ENCODE measurements around the gene RAB5B. TPM values are rescaled to one million over a fixed set of nuclear protein-coding genes. Genes with fewer than 3 reads are reported as not detected.

Gene RAB5B
- total RNA-seq, 6 experiments from 2014 or later: 90.2 to 107 (median 96.5) TPM

DNA sequence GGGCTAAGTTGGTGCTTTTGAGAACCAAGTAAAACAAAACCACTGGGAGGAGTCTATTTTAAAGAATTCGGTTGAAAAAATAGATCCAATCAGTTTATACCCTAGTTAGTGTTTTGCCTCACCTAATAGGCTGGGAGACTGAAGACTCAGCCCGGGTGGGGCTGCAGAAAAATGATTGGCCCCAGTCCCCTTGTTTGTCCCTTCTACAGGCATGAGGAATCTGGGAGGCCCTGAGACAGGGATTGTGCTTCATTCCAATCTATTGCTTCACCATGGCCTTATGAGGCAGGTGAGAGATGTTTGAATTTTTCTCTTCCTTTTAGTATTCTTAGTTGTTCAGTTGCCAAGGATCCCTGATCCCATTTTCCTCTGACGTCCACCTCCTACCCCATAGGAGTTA is 1.8 kb upstream of the RAB5B start:
- H3K27me3 Mint-ChIP-seq (ENCODE audit: insufficient read depth): no peaks in the 10 kb centered on the region; the same call in 1 of the 2 replicates
- H3K36me3 Mint-ChIP-seq (ENCODE audit: low read depth): peaks cover 21% of the 10 kb centered on the region
- no peak overlapping the region for H3K27ac Mint-ChIP-seq
- peak overlapping the region; percentile 61; the same call in 1 of the 2 replicates for H3K4me3 Mint-ChIP-seq
- H3K4me1 Mint-ChIP-seq (ENCODE audit: low read depth): peaks cover 35% of the 10 kb centered on the region
- DNase-seq: peak; percentile 65
- TF ChIP-seq, protein P1, sequence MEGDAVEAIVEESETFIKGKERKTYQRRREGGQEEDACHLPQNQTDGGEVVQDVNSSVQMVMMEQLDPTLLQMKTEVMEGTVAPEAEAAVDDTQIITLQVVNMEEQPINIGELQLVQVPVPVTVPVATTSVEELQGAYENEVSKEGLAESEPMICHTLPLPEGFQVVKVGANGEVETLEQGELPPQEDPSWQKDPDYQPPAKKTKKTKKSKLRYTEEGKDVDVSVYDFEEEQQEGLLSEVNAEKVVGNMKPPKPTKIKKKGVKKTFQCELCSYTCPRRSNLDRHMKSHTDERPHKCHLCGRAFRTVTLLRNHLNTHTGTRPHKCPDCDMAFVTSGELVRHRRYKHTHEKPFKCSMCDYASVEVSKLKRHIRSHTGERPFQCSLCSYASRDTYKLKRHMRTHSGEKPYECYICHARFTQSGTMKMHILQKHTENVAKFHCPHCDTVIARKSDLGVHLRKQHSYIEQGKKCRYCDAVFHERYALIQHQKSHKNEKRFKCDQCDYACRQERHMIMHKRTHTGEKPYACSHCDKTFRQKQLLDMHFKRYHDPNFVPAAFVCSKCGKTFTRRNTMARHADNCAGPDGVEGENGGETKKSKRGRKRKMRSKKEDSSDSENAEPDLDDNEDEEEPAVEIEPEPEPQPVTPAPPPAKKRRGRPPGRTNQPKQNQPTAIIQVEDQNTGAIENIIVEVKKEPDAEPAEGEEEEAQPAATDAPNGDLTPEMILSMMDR (IDR thresholded peaks at IDR 0.05): no peak
- H3K9me3 Mint-ChIP-seq: no peaks in the 10 kb centered on the region

DNA sequence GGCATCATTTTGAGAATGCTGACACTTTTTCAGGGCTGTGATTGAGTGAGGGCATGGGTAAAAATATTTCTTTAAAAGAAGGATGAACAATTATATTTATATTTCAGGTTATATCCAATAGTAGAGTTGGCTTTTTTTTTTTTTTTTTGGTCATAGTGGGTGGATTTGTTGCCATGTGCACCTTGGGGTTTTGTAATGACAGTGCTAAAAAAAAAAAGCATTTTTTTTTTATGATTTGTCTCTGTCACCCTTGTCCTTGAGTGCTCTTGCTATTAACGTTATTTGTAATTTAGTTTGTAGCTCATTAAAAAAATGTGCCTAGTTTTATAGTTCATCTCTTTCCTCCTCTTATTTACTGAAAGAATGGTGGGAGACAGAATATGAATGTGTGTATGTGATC is 1.4 kb upstream of the RAB5B start:
- peaks cover 31% of the 10 kb centered on the region for H3K4me1 Mint-ChIP-seq (ENCODE audit: low read depth)
- DNase-seq: no peak
- no peaks in the 10 kb centered on the region; the same call in 1 of the 2 replicates for H3K27me3 Mint-ChIP-seq (ENCODE audit: insufficient read depth)
- TF ChIP-seq, protein P1 (IDR thresholded peaks at IDR 0.05): no peak
- H3K27ac Mint-ChIP-seq: no peak overlapping the region
- H3K9me3 Mint-ChIP-seq: no peaks in the 10 kb centered on the region
- peaks cover 21% of the 10 kb centered on the region for H3K36me3 Mint-ChIP-seq (ENCODE audit: low read depth)
- H3K4me3 Mint-ChIP-seq: no peak overlapping the region

DNA sequence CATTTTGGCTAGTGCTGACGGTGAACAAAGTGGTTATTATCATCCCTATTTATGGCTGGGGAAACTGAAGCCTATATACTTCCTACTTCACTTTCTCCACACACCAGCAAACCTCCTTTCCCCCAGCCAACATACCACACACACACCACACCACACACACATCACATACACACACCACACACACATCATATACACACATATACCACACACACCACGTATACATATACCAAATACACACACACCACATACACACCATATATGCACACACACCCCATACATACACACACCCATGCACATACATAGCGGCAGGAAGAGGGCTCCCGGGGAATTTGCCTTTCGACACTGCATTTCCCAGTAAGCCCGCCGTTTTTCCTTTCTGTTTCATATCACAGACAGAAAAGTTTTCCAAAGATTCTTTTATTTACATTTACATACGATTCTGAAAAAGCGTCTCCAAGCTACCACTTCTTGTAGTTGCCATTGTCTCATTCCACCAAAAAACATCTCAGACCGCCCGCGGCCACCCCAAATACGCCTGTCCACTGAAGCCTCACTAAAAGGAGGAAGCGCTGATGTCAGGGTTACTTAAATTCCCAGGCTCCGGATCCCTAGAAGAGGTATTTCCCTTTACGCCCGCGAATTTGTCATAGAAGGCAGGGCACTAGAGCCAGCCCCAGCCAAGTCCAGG is 823 bp upstream of the RAB5B start:
- no peak overlapping the region for H3K4me3 Mint-ChIP-seq
- peaks cover 21% of the 10 kb centered on the region for H3K36me3 Mint-ChIP-seq (ENCODE audit: low read depth)
- DNase-seq: peak; percentile 22
- H3K27me3 Mint-ChIP-seq (ENCODE audit: insufficient read depth): no peaks in the 10 kb centered on the region
- H3K27ac Mint-ChIP-seq: no peak overlapping the region
- TF ChIP-seq, protein P1 (IDR thresholded peaks at IDR 0.05): no peak
- no peaks in the 10 kb centered on the region for H3K9me3 Mint-ChIP-seq
- peaks cover 25% of the 10 kb centered on the region for H3K4me1 Mint-ChIP-seq (ENCODE audit: low read depth)

DNA sequence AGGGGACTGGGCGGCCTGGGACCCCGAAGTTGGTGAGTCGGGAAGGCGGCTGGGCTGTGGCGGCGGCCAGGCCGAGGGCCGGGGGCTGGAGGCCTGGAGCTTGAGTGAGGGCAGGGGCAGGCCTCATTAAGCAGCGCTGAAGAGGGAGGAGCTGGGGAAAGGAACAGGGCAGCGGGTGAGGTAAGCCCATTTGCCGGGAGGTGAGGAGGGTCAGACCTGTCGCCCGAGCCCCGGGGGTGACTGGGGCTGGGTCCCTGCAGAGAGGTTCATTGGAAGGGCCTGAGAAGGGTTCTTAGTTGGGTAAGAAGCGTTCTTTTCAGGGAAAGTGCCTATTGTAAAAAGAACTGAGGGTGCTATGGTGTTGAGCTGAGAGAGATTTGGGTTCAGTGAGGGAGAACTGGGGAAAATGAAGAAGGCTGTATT is 441 bp downstream of the RAB5B start:
- Mint-ChIP-seq H3K27ac (no peak overlapping the region), H3K4me1 (ENCODE audit: low read depth) (peaks cover 18% of the 10 kb centered on the region), H3K4me3 (no peak overlapping the region), H3K27me3 (ENCODE audit: insufficient read depth) (no peaks in the 10 kb centered on the region; the same call in 1 of the 2 replicates), H3K9me3 (no peaks in the 10 kb centered on the region), H3K36me3 (ENCODE audit: low read depth) (peaks cover 31% of the 10 kb centered on the region)
- peak; percentile 26 for DNase-seq
- TF ChIP-seq, protein P1 (IDR thresholded peaks at IDR 0.05): no peak

DNA sequence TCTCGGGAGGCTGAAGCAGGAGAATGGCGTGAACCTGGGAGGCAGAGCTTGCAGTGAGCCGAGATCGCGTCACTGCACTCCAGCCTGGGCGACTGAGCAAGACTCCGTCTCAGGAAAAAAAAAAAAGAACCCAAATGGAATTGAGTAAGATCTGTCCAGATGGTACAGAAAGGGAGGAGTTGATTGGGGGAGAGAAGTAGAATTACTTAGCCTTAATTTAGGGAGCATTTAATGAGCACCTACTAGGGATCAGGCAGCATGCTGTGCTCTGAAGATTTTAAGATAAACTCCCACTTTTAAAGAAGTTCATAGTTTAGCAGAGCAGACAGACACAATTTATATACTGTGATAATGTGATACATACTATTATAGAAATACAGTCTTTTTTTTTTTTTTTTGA is 4.5 kb downstream of the RAB5B start:
- Mint-ChIP-seq H3K27ac (no peak overlapping the region; the same call in 1 of the 2 replicates), H3K4me1 (ENCODE audit: low read depth) (peaks cover 16% of the 10 kb centered on the region), H3K4me3 (no peak overlapping the region), H3K36me3 (ENCODE audit: low read depth) (peaks cover 25% of the 10 kb centered on the region), H3K27me3 (ENCODE audit: insufficient read depth) (no peaks in the 10 kb centered on the region; the same call in 1 of the 2 replicates), H3K9me3 (no peaks in the 10 kb centered on the region)
- TF ChIP-seq, protein P1 (IDR thresholded peaks at IDR 0.05): no peak
- DNase-seq: no peak

Measured in HFFc6 (cell line).